Dedifferentiated amniotic fluid mesenchymal stem cell (primary cell): ENCODE results near the gene ESPL1.

Experiments used
- DNase-seq: peaks from one replicate; pipeline ENCODE4 v3.0.0-alpha.2; 2016; ENCODE audit errors: extremely low spot score

The ESPL1 gene

DNA sequence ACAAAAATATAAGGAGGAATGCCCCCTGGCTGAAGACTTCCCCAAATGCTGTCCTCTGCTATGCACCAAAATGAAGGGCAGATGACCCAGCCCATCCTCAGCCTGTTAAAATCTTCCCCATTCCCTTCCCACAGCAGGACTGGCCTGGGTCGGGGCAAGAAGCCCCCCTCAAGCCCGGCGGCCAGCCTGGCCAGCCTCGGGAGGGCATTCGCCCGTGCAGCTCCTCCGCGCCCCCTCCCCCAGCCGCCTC, 36.5 kb upstream of the ESPL1 start:
- DNase-seq, result no peak

DNA sequence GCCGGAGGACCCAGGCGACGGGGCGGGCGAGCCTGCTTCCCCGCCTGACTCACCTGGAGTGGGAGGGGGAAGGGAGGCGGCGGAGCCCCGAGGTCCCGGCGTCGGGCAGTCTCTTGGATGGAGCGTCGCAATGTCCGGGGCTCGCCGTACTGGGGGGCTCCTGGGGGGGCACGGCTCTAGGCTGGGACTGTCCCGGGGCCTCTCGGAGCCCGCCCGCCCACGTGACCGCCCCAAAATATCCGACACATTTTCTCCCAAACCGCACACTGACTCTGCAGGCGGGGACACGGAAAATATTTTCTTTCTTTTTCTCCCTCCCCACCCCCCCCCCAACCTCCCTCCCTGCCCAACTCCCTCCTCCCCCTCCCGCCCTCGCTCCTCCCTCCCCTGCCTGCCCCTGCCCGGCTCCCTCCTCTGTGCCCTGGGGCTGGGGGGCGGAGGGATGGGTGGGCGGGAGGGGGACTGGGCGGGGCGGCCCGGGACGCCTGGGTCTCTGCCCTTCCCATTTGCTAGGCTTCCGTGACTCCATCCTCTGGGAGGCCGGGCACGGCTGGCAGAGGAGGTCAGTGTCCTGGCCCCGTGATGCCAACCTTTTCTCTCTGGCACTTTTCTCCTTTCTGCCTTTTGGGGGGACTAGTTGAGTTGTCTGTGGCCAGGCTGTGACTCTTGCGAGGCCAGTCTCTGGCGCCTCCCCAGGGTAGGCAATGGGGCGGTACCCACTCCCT, 36.0 kb upstream of the ESPL1 start, which contains the start of gene RARG:
TSS of gene RARG (minus strand) at position 289 of the 725 bp plus-strand sequence. CDS start 4,664 bp downstream, outside the sequence.
- peak; percentile 47 for DNase-seq

DNA sequence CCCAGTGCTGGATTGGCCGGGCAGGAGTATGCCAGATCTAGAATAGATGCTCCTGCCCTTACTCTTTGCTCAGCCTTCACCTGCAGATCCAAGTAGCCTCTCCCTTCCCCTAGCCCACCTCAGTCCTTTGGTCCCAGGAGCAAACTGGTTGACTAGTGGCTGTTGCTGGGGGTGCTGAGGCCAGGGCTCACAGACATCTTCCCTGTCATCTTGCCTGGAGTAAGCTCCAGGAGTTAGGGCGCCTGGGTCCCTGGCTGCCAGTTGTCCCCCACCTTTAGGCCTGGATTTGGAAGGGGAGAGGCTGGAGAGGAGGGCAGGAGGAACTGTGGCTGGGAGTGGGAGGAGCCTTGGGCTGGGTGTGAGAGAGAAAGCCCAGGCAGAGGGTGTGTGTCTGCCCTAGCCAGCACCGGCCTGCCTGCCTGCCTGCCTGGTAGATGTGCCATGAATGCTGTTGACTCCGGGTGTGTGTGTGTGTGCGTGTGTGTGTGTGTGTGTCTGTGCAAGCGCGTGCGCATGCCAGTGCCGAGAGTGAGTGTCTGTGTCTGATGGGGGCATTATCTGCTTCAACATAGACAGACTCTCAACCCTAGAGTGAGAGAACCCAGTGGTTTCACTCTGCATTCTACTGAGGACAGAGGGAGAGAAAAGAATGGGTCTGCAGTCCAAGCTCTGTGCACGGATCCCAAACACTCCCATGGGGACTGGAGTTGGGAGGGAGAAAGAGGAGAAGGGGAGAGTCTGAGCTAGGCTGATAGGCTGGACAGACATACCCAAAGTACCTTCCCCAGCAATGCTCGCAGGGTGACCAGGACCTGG, 35.2 kb upstream of the ESPL1 start:
- DNase-seq, result peak; percentile 47

DNA sequence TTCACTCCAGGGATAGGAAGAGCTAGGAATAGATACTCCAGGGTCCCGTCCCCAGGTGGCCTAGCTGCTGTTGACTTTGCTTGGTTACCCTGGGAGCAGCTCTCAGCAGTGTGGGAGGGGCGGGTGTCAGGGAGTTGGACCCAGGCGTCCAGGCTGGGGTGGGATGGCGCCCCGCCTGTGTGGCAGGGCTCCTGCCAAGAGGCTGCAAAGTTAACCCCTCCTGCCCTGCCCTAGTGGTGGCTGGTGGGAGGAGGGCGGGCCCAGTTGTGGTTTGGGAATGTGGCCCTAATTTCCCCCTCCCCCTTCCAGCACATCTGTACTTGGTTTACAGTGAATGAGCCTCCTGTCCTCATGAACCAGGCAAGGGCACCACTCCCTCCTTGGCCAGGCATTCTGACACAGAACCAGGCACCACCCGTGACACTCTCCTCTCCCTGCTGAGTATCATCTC, 34.4 kb upstream of the ESPL1 start:
- DNase-seq, result no peak

DNA sequence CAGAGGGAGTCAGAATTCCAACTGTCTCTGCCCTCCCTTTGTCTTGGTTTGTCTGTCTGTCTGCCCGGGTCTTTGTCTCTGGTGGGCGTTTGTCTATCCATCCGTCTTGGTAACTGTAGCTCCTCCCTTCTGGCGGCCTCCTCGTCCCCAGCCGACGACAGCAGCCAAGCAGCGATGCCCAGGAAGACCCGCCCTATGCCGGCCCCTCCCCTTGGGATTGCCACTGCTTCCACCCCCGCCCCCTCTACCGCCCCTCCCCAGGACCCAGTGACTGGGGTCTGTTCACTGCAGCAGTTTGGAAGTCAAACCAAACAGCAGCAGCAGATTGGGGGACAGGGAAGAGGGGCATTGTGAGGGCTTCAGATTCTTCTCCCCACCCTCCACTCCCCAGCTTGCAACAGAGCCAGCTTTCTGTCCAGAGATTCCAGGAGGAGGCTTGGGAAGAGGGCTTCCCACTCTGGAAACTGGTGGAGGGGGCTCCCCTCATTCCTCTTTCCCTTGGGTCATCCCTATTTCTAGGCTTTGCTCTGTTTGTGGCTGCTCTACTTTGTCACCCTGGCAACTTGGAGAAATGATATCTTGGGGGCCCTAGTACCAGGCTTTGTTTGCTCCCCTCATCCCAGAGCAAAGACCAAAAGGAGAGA, 33.7 kb upstream of the ESPL1 start:
- no peak for DNase-seq

DNA sequence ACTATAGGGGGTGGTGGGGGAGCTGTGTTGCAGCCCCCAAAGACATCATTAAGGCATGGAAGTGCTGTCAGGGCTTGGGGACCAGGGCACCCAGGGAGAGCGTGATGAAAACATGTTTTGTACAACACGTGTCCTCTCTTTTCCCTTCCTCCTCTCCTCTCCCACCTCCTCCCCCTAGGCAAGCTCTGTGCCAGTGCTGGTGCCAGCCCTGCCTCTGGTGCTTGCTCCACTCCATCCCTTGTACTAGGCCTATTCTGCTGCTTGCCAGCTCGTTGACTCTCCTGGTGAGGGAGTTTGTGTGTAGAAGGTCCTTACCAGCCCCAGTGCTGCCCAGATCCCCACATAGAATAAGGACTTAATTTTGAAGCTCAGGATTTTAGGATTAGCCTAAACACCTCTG, 32.9 kb upstream of the ESPL1 start:
- no peak for DNase-seq

DNA sequence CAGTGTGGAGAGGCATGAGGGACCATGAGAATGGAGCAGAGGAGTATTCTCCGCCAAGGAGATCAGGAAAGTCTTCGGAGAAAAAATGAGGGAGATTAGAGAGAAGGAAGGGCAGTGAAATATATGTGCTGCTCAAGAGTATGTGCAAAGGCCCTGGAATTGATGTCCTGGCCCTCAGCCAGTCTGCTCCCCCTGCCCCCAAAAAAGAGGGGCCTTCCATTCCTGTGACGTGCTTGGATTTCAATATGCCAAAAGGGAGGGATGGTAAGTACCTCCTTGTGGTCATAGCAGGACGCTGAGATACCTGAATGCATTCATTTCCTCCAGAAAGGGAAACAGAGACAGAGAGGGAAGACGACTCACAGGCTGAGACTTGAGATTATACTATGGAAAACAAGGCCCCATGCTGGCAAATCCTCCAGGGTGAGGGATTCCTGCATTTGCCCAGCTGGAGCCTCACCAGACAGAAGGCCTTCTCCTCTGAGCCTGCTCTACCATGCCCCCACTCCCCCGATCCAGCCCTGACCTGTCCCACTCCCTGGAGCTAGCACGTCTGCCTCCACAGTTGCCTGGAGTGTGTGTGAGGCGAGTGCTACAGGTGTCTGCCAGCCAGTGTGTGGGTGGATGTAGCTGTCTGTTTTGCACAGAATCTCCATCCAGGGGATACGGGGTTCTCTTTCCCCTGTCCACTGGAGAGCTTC, 32.2 kb upstream of the ESPL1 start:
- no peak for DNase-seq

DNA sequence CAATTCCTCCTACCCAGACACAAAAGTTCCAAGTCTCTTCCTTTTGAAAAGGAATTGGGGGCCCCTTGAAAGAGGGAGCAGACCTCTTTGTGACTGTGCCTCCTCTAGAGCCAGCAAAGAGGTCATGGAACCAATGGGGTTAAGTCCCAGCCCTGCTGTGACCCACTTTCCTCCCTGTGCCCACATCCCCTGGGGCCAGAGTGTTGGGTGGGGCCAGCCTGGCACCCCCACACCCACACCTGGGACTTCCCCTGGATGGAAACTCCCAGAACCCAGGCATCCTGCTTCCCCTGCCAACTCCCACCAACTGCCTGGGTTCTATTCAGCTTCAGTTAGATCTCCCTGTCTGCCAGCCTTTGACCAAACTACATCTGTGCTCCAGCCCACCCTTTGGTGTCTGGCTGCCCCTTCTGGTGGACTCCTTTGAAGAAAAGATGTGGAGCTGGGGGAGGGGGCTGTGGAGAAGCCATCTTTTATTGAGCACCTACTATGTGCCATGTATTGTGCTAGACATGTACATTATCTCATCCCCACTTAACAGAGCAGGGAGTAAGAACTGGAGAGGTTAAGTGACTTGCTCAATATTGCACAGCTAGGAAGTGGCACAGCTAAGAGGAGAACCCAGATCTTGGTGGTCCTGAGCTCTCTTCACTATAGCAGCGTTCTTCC, 31.5 kb upstream of the ESPL1 start:
- DNase-seq, result no peak

DNA sequence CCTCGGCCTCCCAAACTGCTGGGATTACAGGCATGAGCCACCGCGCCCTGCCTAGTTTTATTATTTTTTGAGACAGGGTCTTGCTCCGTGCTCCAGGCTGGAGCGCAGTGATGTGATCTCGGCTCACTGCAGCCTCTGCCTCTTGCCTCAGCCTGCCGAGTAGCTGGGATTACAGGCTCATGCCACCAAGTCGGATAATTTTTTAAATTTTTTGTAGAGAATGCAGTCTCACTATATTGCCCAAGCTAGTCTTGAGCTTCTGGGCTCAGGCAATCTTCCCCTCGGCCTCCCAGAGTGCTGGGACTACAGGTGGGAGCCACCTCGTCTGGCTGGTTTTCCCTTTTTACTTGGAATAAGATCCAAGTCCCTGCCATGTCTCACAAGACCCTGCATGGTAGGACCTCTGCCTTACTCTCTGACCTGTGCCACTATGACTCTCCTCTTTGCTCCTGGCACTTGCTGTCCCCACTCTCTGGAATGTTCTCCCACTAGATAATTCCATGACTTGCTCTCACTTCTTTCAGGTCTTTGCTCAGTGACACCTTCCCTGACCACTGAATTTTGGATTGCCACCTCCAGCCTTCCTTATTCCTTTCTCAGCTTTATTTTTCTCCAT, 28.3 kb upstream of the ESPL1 start:
- no peak for DNase-seq

DNA sequence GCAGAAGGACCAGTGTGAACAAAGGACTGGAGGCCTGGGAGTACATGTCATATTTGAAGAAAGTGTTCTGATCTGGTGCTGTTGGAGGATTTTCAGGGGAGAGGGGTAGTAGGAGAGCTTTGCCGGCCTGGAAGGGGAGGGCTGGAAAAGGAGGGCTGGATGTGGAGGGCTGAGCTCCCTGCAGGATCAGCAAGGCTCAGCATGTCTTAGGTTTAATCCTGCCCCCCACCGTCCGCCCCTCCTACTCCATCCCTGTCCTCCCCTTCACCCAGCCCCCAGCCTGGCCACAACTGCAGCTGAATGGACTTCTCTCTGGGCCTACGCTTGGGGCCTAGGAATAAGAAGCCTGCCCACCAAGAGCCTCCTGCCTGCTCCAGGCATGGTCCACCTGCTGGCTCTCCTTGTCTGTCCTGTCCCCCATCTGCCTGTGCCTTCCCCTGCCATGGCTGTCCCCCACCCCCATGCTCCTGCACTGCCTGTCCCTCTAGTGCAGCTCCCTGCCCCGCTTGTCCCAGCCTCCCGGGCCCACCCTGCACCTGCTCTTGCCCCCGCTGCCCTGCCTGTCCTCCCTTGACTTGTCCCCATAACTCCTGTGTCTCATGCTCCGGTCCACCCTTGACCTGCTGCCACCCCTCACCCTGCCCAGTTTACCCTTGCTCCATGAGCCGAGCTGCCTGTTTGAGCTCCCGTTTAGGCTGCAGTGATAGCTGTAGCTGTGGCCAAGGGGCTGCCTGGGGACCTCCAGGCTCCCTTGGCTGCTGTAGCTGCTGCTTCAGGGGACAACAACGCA, 26.3 kb upstream of the ESPL1 start:
- no peak for DNase-seq

DNA sequence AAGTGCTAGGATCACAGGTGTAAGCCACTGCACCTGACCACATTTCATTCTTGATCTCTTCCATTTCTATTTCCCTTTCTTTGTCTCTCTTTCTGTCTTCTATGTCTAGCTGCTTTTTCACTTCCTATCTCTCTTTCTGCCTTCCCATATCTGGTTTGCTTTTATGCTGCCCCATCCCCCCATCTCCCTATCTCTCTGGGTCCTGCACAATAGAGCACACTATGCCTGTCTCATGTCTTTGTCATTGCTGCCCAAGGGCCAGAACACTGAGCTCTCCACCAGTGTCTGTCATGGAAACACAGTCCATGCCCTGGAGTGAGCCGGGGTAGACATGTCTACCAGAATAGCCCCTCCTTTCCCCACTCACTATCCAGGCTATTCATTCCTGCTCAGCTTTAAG, 23.8 kb upstream of the ESPL1 start:
- DNase-seq, result no peak

DNA sequence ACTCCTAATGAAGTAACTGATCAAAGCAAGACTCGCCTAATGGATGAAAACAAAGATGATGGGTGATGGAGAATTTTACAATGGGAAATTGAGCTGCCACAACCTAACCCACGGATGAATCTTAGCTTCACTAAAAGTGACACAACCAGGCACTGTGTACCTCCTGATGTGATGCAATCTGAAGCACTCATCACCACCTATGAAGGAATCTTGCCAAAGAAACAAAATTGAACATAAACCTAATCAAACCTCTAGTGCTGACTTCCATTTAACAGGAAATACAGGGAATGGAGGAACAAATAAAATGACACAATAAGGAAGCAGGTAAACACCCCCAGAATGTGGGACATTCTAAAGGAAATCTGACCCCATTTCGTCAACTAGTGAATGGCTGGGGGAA, 22.8 kb upstream of the ESPL1 start:
- no peak for DNase-seq

DNA sequence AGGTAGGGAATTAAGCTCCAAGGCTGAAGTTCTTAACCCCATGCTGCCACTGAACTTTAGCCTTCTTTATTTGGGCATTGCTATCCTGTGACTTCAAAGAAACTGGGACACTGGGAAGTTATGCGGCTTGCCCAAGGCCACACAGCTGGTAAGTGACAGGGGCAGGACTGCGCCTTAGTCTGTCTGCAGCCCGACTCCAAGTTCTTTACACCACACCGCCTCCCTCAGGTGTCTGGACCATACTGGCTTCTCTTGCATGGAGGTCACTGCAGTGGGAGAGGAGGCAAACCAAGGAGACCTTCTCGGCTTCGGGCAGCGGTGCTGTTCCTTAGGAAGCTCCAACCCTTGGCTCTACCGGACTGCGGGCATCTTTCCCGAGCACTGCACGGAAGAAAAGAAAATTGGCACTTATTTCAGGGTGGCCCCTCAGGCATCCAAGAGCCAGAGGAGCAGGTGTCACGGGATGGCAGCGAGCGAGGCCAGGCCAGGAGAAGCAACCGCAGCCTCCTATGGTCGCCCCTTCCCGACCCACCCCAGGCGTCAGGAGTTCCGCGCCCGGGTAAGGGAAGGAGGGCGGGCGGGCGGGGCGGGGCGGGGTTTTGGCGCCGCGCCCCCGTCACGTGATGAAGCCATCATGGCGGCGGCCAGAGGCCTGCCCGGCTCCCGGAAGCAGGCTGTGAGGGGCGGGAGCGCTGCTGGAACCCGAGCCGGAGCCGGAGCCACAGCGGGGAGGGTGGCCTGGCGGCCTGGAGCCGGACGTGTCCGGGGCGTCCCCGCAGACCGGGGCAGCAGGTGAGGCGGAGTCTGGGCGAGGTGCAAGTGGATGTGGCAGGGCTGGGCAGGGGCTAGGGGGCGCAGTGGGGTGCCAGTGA, 16.4 kb upstream of the ESPL1 start:
- peak; percentile 33 for DNase-seq

DNA sequence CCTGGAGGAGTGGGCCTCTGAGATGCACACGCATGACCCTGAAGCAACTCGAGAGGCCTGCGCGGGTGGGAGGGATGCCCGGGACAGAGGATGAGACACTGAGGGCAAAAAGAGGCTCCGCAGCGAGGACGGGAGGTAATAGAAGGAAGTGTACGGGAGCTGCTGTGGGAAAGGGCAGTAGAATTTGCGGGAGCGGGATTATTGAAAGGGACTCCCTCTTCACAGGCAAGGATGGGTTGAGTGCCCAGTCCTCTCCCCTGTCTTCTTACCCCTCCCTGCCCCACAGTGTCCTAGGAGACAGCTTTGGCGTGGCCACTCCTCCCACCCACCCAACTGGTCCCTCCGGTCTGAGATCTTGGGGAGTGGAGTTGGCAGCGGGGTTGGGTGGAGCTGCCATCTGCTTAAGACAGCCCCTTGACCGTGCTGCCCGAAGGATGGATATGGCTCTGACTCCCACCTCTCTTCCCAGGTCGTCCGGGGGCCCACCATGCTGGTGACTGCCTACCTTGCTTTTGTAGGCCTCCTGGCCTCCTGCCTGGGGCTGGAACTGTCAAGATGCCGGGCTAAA, 15.7 kb upstream of the ESPL1 start:
- no peak for DNase-seq

DNA sequence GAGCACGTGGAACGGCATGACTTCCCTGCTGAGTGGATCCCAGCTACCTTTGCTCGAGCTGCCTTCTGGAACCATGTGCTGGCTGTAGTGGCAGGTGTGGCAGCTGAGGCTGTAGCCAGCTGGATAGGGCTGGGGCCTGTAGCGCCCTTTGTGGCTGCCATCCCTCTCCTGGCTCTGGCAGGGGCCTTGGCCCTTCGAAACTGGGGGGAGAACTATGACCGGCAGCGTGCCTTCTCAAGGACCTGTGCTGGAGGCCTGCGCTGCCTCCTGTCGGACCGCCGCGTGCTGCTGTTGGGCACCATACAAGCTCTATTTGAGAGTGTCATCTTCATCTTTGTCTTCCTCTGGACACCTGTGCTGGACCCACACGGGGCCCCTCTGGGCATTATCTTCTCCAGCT, 14.8 kb upstream of the ESPL1 start:
- no peak for DNase-seq

DNA sequence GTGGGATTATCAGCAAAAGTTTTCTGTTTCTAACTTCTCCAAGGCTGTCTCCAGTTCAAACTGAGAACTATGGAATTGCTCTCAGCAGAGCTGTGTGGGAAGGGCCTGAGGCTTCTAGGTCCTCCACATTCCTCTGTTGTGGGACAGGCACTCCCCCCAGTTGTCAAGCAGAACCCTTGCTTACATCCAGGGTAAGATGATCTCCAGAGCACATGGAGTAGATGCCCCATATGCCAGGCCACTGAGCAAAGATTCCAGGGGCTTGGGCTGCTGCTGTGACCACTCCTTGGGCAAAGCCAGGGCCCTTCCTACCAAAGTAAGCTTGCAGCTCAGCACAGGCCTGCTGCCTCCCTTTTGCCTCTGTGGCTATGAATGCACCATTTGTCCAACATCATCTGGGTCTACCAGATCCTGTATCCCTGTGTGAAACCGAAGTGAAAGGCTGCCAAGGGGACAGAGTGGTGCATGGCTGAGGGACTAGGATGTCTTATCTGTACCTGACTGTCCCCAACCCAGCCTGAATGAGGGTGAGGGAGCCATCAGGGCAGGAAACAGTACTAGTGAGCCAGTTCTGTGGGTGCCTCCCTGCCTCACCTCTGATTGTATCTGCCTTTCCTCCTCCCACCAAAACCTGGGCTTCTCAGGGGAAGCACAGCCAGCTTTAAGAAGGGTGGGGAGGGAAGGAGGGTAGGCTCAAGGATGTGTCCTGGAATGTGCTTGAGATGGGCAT, 13.1 kb upstream of the ESPL1 start:
- DNase-seq, result no peak

DNA sequence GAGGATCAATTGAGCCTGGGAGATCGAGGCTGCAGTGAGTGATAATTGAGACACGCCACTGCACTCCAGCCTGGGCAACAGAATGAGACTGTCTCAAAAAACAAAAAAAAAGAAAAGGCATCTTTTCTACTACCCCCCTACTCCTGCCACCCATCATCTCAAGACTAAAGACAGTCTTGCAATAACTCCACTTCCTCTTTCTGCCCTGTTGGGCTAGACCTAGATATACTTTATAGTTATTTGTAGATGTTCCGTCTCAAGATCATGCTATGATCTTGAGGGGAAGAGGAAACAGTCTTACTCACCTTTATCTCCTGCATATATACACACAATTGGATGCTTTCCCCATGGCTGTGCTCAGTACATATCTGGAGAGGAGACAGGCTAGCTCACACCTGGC, 12.1 kb upstream of the ESPL1 start:
- no peak for DNase-seq
